GM21447 (cell line): ENCODE measurements around the gene HEG1.
"Not testable (repeated sequence)": the region's sequence is repeated elsewhere in the genome, so short reads cannot be mapped to it uniquely, and the experiment has no call there.

ENCODE experiments used
- ATAC-seq: cut with Tn5 transposase; IDR thresholded peaks from one replicate; pipeline ENCODE4 v1.9.1; 2021; ENCODE audit not compliant: unreplicated experiment

The HEG1 gene

DNA sequence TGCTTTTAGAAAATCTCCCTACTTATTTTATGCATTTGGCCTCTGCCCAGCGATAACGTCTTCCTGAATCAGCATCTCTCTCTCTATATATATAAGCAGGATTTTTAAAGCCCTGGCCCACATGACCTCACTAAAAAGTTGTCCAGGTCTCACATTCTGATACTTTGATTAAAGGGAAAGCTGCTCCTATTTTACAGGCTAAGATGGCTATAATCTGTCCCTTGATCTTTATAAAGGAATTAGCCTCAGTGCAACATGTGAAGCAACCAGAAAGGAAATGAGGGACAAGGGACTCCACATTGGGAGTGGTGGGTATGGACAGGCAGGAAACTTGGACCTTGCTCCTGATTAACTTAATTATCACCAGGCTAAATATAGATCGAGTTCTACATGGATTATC, 95.7 kb downstream of the HEG1 start:
- ATAC-seq: no peak

DNA sequence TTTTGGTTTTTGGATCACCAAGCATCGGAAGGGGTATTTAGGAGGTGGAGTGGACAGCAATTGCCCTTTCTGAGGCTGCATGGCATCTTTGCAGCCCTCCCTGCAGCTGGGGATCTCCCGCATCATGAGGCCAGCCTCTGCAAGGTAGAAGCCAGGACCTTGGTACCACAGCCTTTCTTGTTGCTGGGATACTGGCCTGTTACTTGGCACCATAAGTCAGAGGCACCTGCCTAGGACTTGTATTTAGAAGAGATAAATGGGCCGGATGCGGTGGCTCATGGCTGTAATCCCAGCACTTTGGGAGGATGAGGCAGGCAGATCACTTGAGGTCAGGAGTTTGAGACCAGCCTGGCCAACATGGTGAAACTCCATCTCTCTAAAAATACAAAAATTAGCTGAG, 97.8 kb downstream of the HEG1 start:
- not testable (repeated sequence) for ATAC-seq

DNA sequence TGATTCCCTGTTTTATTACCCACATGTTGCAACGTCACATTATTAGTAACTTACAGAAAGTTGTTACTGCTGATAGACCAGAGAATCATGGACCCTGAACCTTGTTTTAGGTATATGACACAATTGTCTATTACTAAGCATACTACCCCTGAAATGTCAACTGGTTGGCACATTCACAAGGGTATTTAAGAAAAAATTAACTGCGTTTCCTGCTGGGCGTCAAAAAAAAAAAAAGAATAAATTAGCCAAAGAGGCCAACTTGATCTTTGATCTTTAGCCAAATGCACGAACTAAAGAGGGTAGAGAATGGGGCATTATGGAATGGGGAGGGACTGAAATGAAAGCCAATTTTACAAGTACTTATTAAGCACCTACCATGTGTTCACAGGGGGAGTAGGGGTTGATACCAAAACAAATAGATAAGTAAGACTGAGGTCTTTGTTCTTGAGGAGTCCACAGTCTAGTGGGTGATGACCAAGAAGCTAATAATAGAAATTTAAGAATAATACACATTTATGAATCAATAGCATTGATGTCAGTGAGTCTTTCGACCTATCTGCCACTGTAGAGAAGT, 103.4 kb downstream of the HEG1 start:
- no peak for ATAC-seq

DNA sequence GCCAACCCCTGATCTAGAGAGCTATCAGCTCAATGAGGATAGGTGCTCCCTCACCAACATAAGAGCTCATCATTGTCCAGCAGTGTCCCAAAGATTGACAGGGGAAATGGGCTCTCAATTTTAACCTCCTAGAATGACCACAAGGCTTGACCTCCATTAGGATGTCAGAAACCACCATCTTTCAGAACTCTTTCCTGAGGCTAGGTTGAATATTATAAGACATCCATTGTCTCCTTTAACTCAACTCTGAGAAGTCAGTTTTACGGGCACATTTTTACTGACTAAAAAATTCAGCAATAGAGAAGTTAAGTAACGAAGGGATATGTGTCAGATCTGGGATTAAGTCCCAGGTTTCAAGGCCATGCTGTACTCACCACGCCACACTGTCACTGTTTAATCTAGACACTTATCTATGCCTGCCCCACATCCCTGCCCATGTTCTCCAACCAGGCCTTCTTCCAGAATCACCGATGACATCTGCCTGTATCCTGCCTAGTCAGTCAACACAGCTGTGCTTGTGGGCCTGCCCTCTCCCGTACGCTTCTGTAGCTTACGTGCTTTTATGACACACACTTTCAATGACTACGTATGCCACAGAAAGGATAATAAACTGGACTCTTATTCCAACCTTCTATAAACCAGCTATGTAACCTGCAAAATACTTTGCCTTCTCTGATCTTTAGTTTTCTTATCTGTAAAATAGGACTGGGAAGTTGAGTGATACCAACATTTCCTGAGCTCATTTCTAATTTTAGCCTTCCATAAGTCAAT, 104.1 kb downstream of the HEG1 start:
- ATAC-seq: no peak

DNA sequence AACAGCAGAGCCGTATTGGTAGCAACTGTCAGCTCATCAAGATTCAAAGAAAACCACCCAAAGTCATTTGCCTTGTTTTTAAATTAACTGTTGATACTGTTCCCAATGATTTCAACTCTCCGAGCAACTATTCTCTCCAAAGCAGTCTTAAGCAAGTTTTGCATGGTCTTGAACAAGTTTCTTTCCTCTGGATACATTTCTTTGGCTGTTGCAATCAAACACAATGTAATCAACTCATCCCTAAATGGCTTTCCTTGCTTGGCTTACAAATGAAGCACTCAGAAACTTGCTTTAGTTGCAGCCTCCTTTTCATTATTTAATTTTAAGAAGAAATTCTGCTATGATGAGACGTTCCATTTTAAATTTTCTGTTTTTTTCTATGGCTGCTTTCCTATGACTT, 105.8 kb downstream of the HEG1 start:
- no peak for ATAC-seq

DNA sequence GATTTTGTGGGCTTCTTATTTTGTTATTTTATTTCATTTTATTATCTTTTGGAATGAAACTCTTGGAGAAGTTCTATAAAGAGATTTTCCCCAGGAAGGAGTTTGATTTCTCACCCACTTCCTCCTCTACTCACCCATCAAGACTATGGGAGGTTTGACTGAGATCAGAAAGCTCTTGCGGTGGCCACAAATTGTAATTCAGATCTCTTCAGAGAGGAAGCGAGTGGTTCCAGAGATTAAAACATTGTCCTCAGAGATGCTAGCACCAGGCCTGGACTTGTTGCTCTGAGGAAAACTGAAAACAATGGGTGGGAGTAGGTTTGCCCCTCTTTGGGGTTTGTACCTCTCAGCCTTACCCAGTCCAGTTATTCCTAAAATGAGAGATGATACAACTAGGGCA, 113.2 kb downstream of the HEG1 start:
- ATAC-seq: no peak

DNA sequence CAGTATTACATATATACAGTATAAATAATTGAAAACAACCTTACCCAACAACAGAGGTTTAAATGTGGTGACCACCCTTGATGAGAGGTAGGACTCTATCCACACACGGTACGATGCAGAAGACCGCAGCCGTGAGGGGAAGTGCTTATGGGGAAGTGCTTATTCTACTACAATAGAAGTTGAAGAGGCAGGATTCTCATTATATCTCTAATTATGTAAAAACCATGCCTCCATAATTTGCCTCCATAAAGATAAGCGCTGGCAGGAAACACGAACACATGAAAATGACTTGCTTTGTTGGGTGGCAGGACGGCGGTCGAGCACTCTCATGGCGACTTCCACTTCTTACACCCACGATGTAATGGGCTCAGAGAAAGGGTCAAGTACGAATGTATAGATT, 114.0 kb downstream of the HEG1 start:
- ATAC-seq: no peak

DNA sequence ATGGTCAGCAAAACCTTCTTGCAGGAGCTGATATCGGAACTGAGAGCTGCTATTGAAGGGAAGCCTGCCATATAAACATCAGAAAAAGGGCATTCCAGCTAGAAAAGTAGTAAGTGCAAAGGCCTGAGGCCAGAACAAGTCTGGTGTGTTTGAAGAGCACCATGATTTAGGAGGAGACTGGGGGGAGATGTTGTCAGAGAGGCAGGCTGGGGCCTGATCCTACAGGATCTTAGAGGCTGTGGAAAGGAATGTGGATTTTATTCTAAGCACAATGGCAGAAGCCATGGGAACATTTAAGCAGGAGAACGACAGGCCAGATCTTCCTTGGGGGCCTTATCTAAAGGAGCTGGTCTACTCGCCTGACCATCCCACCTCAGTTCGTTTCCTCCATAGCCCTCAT, 116.1 kb downstream of the HEG1 start:
- ATAC-seq: no peak

DNA sequence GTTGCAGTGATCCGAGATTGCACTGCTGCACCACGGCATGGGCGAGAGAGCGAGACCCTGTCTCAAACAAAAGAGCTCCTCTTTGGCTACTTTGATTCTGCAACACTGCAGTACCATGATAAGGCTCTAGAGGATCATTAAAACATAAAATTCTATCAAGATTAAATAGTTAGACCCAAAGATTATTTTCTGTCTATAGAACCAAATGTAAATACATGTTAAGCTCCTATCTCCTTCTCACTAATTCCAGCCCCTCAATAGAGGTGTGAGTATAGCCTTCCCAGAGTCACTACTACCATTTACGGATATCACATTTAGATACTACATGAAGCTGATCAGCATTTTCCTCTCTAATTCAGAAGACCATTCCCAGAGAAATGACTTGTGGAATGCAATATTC, 116.9 kb downstream of the HEG1 start:
- no peak for ATAC-seq

DNA sequence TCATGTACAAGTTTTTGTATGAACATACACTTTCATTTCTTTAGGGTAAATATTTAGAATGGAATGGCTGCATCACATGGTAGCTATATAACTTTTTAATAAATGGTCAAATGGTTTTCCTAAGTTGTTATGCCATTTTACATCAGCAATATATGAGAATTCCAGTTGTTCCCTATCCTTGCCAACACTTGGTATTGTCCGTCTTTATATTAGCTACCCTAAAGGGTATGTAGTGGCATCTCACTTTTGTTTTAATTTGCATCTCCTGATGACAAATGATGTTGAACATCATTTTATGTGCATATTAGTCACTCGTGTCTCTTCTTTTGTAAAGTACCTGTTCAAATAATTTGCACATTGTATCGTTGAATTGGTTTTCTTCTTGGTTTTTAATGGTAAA, 118.7 kb downstream of the HEG1 start:
- ATAC-seq: no peak

DNA sequence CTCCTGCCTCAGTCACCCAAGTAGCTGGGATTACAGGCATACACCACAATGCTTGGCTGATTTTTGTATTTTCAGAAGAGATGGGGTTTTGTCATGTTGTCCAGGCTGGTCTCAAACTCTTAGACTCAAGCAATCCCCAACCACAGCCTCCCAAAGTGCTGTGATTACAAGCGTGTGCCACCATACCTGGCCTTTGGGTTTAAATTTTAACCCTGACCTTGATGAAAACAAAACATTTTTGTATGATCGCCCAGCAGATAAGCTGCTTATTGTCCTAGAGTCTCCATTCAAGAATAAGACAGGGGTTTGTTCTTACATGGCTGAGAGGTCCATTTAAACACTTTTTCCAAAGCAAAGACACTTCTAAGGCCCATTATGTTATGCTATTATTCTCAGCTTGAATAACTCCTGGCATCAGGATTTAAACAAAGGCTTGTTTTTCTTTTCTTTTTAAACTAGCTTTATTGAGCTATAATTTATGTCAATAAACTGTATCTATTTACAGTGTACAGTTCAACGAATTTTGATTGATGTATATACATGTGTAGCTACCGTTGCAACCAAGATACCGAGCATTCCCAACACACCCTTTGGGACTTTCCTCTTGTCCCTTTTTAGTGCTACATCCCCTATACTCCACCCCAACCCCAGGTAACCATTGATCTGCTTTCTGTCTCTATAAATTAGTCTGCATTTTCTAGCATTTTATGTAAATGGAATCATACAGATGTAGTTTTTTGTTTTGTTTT, 119.8 kb downstream of the HEG1 start:
- ATAC-seq: no peak

DNA sequence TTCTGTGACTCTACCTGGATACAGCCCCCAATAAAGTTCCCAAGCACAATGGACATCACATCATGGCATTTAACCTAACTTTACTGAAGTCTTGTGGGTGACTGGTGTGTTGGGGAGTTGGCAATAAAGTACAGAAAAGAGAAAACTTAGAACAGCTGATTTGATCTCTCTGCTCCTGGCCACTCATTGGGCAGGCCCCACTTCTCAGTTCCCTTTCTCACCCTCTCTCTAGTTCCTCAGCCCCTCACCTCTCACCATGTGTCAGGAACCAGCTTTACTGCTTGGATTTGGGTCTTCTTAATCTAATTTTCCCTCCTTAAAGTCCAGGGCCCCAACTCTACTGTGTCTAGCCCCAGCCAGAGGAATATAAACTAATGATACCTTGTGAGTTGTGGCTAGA, 120.5 kb downstream of the HEG1 start:
- no peak for ATAC-seq

DNA sequence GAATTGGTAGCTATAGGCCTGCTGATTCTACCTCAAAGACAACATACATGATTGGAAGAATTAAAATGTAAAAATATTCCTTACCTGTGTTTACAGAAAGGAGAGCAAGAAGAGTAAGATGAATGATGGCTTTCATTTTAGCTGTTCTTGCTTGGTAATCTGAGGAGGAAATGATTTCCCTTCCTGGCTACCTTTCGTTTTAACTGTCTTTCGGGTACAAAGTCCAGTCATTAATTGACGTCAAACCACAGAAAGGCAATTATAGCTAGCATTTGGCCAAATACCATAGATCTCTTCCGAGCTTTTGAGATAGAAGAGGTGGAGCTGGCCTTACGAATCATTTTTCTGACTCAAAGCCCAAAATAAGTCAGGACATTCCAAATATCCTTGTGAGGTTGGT, 121.2 kb downstream of the HEG1 start, which contains the start of gene MUC13:
TSS of gene MUC13 (minus strand) at position 175 of the 400 bp plus-strand sequence. CDS start at position 136, 39 bp downstream.
- ATAC-seq: no peak

DNA sequence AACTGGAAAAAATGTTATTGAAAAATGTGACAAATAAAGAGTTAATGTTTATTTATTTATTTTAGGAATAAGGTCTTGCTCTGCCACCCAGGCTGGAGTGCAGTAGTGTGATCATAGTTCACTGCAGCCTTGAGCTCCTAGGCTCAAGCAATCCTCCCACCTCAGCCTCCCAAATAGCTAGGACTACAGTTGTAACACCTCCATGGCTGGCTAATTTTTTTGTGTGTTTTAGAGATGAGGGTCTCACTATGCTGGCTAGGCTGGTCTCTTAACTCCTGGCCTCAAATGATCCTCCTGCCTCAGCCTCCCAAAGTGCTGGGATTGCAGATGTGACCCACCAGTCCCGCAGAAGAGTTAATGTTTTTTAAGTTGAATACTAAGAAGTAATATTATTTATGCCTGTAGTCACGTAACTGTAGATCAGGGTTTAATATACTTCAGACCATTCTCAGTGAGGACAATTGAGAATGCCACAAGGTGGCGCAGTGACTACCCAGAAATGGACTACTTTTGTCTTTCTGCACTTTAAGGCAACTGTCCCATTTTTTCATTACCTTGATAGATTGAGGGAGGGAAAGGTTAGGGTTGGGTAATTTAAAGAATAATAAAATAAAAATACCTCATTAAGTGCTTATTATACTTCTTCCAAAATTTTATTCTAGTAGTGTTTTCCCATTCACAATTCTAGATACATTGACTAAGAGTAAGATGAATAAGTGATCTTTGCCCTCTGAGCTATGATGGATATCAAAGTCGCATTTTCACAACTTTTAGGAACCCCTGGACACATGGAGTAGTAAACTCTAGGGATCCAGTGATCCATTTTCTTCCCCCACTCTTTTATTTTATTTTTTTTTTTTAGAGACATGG, 127.2 kb downstream of the HEG1 start:
- ATAC-seq: no peak

DNA sequence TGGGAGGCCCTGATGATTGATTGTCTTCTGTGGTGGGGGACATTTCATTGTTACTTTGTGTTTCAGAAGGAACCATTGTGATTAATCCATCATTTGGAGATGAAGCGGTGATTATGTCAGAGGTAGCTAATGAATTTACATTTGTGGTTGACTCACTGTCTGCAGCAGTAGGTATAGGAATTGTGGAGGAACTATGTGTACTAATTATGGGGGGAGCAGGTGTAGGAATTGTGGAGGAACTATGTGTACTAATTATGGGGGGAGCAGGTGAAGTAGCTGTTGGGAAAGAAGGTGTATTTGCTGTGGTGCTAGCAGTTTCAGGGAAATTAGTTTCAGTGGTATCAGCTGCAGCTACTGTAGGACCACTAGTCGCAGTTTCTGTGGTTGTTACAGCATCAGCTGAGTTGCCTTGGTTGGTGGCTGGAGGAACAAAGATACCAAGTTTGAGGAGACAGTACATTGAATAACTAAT, 128.2 kb downstream of the HEG1 start:
- peak; percentile 87 for ATAC-seq

DNA sequence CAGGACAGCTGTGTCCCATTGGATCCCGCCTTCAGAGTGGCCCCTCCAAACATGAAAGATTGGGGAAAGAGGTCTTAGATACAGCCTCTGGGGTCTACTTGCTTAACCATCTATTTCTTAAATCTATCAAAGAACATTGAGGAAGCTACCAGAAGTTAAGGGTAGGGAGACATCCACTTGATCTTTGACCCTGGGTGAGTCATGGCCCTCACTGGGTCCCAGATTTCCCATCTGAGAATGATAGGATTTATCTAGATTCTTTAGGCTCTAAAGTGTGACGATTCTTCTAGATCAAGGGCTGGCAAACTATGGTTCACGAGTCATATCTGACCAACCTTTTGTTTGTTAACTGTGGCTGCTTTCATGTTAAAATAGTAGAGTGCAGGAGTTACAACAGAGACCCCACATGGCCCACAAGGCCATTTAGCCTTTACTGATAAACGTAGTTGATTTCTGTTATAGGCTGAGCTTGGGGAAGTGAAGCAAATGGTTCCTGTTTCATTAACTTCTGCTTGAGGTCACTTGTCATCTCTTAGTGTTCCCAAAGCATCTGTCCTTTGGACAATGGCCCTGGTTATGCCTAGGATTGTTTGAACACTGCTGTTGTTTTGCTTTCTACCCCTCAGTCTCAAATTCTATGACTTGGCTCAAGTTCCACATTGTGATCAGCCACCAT, 129.2 kb downstream of the HEG1 start:
- no peak for ATAC-seq

DNA sequence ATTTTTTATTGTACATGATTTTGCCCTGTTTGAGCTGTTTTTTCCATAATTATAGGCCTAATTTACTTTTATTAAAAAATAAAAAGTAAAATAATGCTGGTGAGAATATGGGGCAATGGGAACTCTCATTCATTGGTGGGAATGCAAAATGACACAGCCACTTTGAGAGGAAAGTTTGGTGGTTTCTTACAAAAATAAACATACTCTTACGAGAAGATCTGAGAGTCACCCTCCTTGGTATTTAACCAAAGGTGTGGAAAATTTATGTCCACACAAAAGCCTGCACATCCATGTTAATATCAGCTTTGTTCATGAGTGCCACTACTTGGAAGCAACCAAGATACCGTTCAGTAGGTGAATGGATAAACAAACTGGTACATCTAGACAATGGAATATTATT, 131.1 kb downstream of the HEG1 start:
- no peak for ATAC-seq

DNA sequence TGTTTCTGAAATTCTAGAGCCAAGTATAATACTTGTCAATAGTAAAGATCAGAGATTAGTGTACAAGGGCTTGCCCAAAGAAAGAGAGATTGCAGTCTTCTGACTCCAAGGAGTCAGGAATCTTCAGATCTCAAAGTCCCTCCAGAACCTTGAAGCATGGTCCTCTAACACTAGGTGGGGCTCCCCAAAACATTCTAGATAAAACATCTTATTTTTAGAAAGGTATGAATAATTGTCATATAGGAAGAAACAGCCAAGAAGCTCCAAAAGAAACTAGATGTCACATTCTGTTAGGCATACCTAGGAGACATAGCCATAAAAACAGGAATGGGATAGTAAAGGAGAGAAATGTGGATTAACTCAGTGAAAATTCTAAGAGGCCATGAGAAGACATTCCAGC, 132.0 kb downstream of the HEG1 start:
- no peak for ATAC-seq

DNA sequence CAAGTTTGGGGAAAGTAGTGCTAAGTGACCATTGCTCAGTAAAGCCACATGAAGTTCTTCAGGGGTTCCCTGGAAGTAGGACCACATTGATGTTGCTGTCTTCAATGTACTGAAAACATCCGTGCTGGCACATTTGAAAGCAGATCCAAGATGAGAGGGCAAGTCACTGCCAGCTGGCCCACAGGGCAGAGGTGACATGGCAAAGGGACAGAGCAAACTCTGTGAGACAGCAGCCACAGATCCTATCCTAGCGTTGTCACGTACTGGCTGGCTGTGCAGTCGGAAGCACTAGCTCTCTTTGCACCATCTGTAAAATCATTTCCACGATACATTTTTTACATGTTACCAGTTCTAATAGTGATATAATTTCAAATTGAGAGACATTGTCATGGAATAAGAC, 135.1 kb downstream of the HEG1 start:
- ATAC-seq: no peak

DNA sequence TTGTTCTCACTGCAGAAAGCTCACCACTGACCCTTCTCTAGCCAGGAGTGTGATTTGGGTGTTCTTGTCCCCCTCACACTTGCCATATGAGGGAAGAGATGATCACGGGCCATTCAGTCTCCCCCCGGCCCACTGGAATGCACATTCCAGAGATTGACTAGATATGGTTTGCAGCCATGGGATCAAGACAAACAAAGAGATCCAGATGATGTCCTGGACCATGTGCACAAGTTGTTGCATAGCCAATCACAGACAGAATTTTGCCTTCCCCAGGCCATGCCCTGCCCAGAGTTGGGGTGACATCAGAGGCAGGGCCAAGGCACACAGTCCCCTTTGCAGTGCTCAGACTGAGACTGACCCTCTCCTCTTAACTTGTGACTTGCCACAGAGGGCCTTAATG, 136.0 kb downstream of the HEG1 start:
- no peak for ATAC-seq

DNA sequence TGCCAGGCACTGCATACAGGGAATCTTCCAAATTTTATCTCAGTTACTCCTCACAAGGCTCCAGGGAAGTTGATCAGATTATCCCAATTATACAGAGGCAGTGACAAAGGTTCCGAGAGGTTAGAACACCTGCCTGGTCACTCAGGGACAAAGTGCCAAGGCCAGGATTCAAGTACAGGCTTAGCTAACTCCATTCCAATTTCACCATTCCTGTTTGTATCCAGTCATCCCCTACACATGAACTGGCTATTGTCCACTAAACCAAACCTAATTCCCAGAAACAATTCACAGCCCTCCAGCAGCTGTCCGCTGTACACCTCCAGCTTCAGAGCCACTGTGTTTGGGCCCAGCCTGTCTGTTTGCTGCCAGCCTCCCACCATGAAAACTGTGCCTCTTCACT, 137.3 kb downstream of the HEG1 start:
- no peak for ATAC-seq
